Measurements from ENCODE around the gene FN3KRP.

The FN3KRP gene

DNA sequence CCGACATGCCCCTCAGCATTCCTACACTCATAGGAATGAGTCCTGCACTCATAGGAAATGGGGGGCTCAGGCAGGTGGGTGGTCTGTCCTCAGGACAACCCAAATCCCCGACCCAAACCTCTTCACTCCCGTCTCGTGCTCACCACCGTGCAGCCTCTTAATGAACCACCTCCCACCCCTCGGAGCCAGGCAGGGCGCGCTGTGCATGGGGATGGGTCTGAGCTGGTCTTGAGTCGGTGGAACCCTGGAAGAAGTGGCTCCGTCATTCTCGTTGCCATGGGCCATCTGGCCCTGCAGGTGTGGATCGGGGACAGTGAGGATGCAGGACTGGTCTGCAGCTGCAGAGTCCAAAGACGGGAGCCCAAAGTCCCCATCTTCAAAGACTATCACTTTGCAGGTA, 11.6 kb upstream of the FN3KRP start:
- ATAC-seq (replicated peaks; ENCODE audit: extremely low read depth, poor library complexity, severe bottlenecking) = no peak
- Mint-ChIP-seq H3K9me3 (no peaks in the 10 kb centered on the region), H3K27me3 (no peaks in the 10 kb centered on the region), H3K4me1 (no peaks in the 10 kb centered on the region), H3K4me3 (no peak overlapping the region), H3K27ac (ENCODE audit: low read depth) (no peak overlapping the region), H3K36me3 (ENCODE audit: insufficient read depth) (no peaks in the 10 kb centered on the region)
- DNase-seq (ENCODE audit: low spot score in 2 of 2) = no peak

DNA sequence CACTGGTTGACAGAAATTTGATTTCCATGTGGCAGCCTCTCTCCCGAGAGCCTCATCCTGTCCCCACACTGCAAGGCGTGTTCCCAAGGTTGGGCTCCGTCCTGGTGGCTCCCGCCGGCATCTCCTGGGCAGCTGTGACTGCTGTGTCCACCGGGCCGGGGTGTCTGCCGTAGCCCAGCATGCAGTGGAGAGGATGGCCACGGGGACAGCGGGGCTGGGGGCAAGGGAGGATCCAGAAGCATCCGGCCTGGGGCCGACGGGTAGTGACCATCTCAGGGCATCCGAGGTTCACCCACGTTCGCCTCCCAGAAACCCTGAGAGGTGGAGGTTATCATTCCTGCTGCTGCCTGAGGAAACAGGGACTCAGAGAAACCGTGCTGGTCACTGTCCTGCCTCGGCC, 10.8 kb upstream of the FN3KRP start:
- Mint-ChIP-seq H3K4me1 (no peaks in the 10 kb centered on the region), H3K27ac (ENCODE audit: low read depth) (no peak overlapping the region), H3K4me3 (no peak overlapping the region), H3K9me3 (no peaks in the 10 kb centered on the region), H3K36me3 (ENCODE audit: insufficient read depth) (no peaks in the 10 kb centered on the region), H3K27me3 (no peaks in the 10 kb centered on the region)
- DNase-seq (ENCODE audit: low spot score in 2 of 2) (no peak), ATAC-seq (replicated peaks; ENCODE audit: extremely low read depth, poor library complexity, severe bottlenecking) (no peak)

DNA sequence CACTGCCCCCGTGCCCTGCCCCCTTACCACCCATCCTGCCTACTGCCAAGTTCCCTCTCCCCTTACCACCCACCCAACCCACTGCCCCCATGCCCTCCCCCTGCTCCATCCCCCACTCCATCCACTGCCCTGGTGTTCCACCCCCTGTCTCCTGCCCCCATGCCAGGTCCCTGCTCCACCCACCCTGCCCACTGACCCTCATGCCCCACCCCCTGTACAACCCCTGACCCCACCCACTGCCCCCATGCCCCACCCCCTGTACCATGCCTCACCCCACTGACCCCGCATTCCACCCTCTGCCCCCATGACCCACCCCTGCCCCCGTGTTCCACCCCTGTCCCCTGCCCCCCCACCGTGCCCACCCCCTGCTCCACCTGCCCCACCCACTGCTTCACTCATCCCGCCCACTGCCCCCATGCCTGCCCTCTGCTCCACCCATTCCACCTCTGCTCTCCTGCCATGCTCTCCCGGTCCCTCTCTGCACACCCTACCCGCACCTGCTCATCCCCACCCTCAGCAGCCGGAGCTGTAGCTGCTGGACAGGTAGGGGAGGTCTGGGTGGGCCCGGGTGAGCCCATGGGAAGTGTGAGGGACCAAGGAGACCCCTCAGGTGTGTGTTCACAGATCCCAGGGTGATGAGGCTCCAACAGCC, 7.4 kb upstream of the FN3KRP start:
- Mint-ChIP-seq H3K4me1 (no peaks in the 10 kb centered on the region), H3K27me3 (no peaks in the 10 kb centered on the region), H3K36me3 (ENCODE audit: insufficient read depth) (peaks cover 2% of the 10 kb centered on the region), H3K27ac (ENCODE audit: low read depth) (no peak overlapping the region), H3K4me3 (no peak overlapping the region), H3K9me3 (no peaks in the 10 kb centered on the region)
- ATAC-seq (replicated peaks; ENCODE audit: extremely low read depth, poor library complexity, severe bottlenecking) (no peak), DNase-seq (ENCODE audit: low spot score in 2 of 2) (no peak)

DNA sequence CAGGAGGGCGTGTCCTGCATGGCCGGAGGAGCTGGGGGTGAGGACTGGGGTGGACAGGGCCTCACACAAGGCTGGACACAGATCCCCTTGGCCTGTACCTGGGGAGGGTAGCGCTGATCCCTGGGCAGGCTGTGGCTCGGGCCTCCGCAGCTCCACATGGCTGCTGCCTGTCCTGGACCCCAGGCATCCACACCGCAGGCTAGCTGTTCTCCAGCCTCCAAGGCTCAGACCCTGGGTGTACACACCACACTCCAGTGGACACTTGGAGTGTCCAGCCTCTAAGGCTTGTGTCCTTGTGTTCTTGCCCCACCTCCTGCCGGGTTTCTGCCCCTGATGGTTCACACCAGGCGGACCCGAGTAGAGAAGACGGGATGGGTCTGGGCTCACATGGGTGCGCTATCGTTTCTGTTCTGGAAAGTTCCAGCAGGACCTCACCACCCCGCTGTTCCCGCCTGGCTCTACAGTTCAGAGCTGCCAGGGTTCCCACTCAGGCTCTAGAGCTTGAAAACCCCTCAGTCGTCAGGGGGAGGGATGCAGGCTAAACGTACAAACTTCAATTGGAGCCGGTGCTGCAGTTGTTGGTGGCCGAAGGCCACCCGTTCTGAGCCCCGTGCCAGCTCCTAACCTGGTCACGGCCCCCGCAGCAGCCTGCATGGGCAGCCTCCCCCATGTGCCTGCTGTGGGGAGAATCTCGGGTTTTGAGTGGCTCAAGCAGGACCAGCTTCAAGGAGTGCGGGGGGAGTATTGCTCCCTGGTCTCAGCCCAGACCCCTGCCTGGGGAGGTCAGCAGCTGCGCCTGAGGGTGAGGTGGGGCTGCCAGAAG, 6.6 kb upstream of the FN3KRP start:
- no peak for ATAC-seq (replicated peaks; ENCODE audit: extremely low read depth, poor library complexity, severe bottlenecking)

DNA sequence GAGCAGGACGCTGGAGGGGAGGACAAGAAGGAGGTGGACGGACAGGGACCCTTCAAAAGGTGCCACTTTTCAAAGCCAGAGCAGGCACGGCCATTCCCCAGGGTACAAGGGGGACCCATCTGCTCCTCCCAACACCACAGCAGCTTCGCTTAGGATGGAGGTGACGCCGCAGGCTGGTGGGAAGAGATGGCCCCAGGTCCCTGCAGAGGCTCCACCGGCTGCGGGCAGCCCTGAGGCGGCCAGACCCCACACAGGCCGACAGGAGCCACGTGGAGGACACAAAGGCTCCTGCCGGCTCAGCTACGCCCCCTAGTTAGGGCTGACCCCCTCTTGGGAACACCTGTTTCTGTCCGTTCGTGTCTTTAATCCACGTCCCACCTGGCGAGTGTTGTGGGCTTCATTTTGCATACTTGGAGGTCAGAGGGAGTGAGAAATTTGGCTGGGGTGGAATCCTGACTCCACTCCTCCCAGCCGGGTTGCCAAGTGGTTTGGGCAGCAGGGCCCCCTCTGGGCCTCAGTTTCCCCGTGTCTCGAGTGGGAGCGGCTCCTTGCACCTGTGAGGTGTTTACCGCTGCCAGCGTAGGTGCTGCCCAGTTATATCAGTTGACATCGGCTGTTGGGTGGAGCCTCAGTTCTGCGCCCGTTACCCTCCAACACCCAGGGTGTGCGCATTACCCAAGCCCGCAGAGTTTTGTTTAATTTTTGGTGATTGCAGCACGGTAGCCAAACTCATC, 5.8 kb upstream of the FN3KRP start:
- Mint-ChIP-seq H3K36me3 (ENCODE audit: insufficient read depth) (peaks cover 2% of the 10 kb centered on the region), H3K4me3 (no peak overlapping the region), H3K27ac (ENCODE audit: low read depth) (no peak overlapping the region), H3K9me3 (no peaks in the 10 kb centered on the region), H3K4me1 (no peaks in the 10 kb centered on the region), H3K27me3 (no peaks in the 10 kb centered on the region)
- ATAC-seq (replicated peaks; ENCODE audit: extremely low read depth, poor library complexity, severe bottlenecking) = no peak
- no peak for DNase-seq (ENCODE audit: low spot score in 2 of 2)

More for the DNA sequence above, 6.6 kb upstream of the FN3KRP start:
- no peak for DNase-seq (ENCODE audit: low spot score in 2 of 2)
- no peak overlapping the region for H3K27ac Mint-ChIP-seq (ENCODE audit: low read depth)
- no peaks in the 10 kb centered on the region for H3K9me3 Mint-ChIP-seq
- H3K4me1 Mint-ChIP-seq = no peaks in the 10 kb centered on the region
- H3K36me3 Mint-ChIP-seq (ENCODE audit: insufficient read depth) = peaks cover 2% of the 10 kb centered on the region
- no peak overlapping the region for H3K4me3 Mint-ChIP-seq
- no peaks in the 10 kb centered on the region for H3K27me3 Mint-ChIP-seq

DNA sequence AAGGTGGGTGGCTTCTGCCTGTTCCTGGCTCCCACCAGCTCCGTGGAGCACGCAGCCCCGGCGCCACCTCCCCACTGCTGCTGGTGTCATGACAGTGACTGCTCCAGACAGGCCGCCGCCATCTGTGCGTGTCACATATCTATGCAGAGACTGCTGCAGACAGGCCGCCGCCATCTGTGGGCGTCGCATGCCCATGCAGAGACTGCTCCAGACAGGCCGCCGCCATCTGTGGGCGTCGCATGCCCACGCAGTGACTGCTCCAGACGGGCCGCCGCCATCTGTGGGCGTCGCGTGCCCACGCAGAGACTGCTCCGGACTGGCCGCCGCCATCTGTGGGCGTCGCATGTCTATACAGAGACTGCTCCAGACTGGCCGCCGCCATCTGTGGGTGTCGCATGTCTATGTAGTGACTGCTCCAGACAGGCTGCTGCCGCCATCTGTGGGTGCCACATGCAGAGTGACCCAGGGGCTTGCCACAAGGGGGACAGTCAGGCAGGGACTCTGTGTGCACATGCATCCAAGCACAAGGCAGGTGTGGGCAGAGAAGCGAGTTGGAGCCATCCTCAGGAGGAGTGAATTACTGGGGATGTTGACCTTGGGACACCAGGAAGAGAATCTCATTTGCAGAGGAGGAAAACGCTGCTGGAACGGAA, 3.3 kb upstream of the FN3KRP start:
- ATAC-seq (replicated peaks; ENCODE audit: extremely low read depth, poor library complexity, severe bottlenecking) (no peak), DNase-seq (ENCODE audit: low spot score in 2 of 2) (no peak)
- Mint-ChIP-seq H3K4me3 (no peak overlapping the region), H3K27me3 (no peaks in the 10 kb centered on the region), H3K27ac (ENCODE audit: low read depth) (no peak overlapping the region), H3K4me1 (peaks cover 12% of the 10 kb centered on the region), H3K36me3 (ENCODE audit: insufficient read depth) (peaks cover 2% of the 10 kb centered on the region), H3K9me3 (no peaks in the 10 kb centered on the region)

DNA sequence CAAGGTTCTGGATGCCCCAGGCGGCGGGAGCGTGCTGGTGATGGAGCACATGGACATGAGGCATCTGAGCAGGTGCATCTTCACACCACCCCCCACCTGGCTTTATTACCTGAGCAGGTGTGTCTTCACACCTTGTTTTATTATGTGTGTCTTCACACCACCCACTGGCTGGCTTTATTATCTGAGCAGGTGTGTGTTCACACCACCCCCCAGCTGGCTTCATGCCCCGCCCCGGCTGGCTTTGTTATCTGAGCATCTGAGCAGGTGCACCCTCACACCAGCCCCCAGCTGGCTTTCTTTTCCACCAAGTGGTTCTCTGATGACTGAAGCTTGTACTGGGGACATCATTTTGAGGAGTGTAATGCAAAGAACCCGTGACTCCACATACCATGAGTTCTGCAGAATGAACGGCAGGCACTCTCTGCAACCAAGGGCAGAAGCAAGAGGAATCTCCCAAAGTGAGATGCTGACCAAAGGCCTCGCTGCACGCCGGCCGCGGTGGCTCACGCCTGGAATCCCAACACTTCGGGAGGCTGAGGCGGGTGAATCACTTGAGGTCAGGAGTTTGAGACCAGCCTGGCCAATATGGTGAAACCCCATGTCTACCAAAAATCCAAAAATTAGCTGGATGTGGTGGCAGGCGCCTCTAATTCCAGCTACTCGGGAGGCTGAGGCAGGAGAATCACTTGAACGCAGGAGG, 2.6 kb downstream of the FN3KRP start:
- ATAC-seq (replicated peaks; ENCODE audit: extremely low read depth, poor library complexity, severe bottlenecking) (no peak), DNase-seq (ENCODE audit: low spot score in 2 of 2) (no peak)
- Mint-ChIP-seq H3K27ac (ENCODE audit: low read depth) (no peak overlapping the region), H3K27me3 (no peaks in the 10 kb centered on the region), H3K9me3 (no peaks in the 10 kb centered on the region), H3K4me1 (peaks cover 13% of the 10 kb centered on the region), H3K36me3 (ENCODE audit: insufficient read depth) (peaks cover 28% of the 10 kb centered on the region), H3K4me3 (no peak overlapping the region)

DNA sequence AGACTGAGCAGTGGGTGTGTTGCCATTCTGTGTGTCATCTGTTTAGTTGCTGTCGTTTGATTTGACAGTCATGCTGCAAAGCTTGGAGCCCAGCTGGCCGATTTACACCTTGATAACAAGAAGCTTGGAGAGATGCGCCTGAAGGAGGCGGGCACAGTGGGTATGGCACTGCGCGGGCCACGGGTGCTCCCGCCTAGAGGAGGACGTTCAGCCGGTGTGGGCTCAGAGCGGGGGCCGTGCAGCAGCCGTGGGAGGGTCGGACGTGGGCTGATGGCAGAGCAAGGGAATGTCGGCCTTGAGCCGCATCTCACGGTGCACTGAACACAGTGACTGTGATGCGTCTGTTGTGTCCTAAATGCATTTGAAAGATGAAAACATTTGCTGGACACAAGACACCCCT, 3.7 kb downstream of the FN3KRP start:
- Mint-ChIP-seq H3K36me3 (ENCODE audit: insufficient read depth) (peaks cover 28% of the 10 kb centered on the region), H3K27me3 (no peaks in the 10 kb centered on the region), H3K4me1 (peaks cover 13% of the 10 kb centered on the region), H3K27ac (ENCODE audit: low read depth) (no peak overlapping the region), H3K9me3 (no peaks in the 10 kb centered on the region), H3K4me3 (no peak overlapping the region)
- ATAC-seq (replicated peaks; ENCODE audit: extremely low read depth, poor library complexity, severe bottlenecking) = no peak
- no peak for DNase-seq (ENCODE audit: low spot score in 2 of 2)

DNA sequence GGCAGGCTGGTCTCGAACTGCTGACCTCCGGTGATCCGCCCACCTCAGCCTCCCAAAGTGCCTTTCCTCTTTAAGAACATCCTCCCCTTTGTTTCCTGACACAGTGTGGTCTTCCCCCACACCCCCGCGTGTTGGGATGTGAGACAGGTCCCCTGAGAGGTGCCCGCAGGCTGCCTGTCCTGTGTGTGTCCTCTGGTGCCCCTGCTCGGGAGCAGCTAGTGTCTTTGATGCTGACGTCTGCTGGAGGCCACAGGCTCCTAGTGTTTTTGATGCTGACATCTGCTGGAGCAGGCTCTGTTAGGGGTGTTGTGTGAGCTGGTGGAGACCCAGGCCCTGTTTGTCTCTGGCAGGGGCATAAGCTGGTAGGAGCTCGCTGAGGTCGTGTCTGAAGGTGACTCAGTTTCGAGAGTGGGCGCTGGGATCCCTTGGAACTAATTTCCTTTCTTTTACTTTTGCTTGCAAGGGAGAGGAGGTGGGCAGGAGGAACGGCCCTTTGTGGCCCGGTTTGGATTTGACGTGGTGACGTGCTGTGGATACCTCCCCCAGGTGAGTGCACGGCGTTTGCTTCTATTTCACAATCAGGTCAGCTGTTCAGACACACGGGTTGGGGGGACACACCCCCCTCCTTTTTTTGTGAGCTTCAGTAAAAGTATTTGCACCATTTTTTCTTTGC, 6.0 kb downstream of the FN3KRP start:
- Mint-ChIP-seq H3K27ac (ENCODE audit: low read depth) (no peak overlapping the region), H3K4me3 (no peak overlapping the region), H3K36me3 (ENCODE audit: insufficient read depth) (peaks cover 35% of the 10 kb centered on the region), H3K27me3 (no peaks in the 10 kb centered on the region), H3K4me1 (peaks cover 8% of the 10 kb centered on the region), H3K9me3 (no peaks in the 10 kb centered on the region)
- DNase-seq (ENCODE audit: low spot score in 2 of 2) (no peak), ATAC-seq (replicated peaks; ENCODE audit: extremely low read depth, poor library complexity, severe bottlenecking) (no peak)

DNA sequence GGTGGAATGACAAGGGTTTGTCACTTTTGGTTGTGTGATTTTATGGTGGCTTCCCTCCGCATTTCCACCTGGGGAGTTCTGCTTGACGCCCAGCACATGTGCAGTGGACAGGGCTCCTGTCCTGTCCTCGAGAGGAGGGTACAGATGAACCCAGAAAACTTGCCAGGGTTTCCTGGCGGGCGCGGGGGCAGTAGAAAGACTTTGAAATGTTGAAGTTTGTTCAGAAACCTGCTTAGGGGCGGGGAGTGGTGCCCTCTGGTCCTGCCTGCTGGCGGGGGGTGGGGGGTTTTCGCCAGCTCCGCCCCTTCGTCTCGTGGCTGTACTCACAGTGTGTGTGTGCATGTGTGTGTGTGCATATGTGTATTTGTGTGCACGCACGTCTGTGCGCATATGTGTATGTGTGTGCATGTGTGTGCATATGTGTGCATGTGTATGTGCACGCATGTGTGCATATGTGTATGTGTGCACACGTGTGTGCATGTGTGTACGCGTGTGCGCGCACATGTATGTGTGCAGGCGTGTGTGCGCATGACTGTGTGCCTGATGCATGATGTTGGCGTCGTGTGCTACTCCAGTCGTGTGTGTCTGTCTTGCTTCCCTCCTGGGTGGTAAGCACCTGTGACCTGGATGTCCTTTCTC, 6.8 kb downstream of the FN3KRP start:
- H3K27ac Mint-ChIP-seq (ENCODE audit: low read depth) = no peak overlapping the region
- no peak for ATAC-seq (replicated peaks; ENCODE audit: extremely low read depth, poor library complexity, severe bottlenecking)
- peaks cover under 1% of the 10 kb centered on the region for H3K4me1 Mint-ChIP-seq

DNA sequence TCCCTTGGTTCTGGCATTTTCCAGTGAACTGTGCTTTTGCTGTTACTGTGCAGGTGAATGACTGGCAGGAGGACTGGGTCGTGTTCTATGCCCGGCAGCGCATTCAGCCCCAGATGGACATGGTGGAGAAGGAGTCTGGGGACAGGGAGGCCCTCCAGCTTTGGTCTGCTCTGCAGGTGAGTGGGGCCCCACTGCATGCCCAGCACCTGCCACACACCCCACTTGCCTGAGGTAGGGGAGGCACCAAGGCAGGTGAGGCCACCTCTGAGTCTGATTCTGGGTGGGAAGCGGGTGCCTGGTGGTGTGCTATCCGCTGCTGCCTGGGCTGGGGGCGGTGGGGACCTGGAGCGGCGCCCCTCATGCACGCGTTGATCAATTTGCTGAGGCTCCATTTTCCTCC, 9.9 kb downstream of the FN3KRP start:
- Mint-ChIP-seq H3K27ac (ENCODE audit: low read depth) (no peak overlapping the region), H3K9me3 (no peaks in the 10 kb centered on the region), H3K4me1 (no peaks in the 10 kb centered on the region), H3K36me3 (ENCODE audit: insufficient read depth) (peaks cover 24% of the 10 kb centered on the region), H3K27me3 (no peaks in the 10 kb centered on the region), H3K4me3 (no peak overlapping the region)
- ATAC-seq (replicated peaks; ENCODE audit: extremely low read depth, poor library complexity, severe bottlenecking) (no peak), DNase-seq (ENCODE audit: low spot score in 2 of 2) (no peak)

More for the DNA sequence above, 6.8 kb downstream of the FN3KRP start:
- Mint-ChIP-seq H3K27me3 (no peaks in the 10 kb centered on the region), H3K4me3 (no peak overlapping the region), H3K36me3 (ENCODE audit: insufficient read depth) (peaks cover 40% of the 10 kb centered on the region), H3K9me3 (no peaks in the 10 kb centered on the region)
- no peak for DNase-seq (ENCODE audit: low spot score in 2 of 2)

Data from central memory CD8-positive, alpha-beta T cell (primary cell).